Measurements from ENCODE around the gene CHRNB2.
A peak's percentile ranks its signal among the peaks of the same experiment; 100 is the strongest.

Gene CHRNB2, protein sequence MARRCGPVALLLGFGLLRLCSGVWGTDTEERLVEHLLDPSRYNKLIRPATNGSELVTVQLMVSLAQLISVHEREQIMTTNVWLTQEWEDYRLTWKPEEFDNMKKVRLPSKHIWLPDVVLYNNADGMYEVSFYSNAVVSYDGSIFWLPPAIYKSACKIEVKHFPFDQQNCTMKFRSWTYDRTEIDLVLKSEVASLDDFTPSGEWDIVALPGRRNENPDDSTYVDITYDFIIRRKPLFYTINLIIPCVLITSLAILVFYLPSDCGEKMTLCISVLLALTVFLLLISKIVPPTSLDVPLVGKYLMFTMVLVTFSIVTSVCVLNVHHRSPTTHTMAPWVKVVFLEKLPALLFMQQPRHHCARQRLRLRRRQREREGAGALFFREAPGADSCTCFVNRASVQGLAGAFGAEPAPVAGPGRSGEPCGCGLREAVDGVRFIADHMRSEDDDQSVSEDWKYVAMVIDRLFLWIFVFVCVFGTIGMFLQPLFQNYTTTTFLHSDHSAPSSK

DNA sequence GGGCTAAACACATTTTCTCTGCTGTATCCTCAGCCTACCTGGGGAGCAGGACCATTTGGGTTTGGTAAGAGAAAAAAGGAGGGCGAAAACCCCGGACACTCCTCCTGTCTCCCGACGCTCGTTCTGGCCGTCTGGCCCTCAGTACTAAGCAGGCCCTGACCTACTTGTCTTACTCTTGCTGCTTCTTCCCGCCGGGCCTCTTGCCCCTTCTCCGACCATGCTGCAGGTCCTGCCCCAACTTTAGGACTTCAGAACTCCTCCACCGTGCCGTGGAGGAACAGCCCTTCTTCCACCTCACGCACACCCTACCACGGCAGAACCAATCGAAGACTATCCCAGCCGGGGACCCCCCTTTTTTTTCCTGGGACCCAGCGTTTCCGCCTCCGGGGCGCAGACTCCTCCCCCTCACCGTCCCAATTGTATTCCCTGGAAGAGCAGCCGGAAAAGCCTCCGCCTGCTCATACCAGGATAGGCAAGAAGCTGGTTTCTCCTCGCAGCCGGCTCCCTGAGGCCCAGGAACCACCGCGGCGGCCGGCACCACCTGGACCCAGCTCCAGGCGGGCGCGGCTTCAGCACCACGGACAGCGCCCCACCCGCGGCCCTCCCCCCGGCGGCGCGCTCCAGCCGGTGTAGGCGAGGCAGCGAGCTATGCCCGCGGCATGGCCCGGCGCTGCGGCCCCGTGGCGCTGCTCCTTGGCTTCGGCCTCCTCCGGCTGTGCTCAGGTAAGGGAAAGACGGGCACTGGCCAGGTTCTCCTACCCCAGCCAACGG lies at the start of gene CHRNB2:
Gene CHRNB2, plus strand, starts transcription at position 393 of the 771 bp plus-strand sequence. Its CDS starts 267 bp downstream, at position 660.
- peak within 1 kb of the TSS; percentile 75 to 80 (median 77) for H3K4me3 Mint-ChIP-seq
- no peaks in the 10 kb centered on the region for H3K36me3 Mint-ChIP-seq (ENCODE audit: low read depth)
- H3K9me3 Mint-ChIP-seq: no peaks in the 10 kb centered on the region
- H3K27me3 Mint-ChIP-seq (ENCODE audit: low read depth): peaks cover 81% of the 10 kb centered on the region
- H3K4me1 Mint-ChIP-seq: peaks cover 9% of the 10 kb centered on the region
- no peak within 1 kb of the TSS for H3K27ac Mint-ChIP-seq
- TF ChIP-seq, protein P1, sequence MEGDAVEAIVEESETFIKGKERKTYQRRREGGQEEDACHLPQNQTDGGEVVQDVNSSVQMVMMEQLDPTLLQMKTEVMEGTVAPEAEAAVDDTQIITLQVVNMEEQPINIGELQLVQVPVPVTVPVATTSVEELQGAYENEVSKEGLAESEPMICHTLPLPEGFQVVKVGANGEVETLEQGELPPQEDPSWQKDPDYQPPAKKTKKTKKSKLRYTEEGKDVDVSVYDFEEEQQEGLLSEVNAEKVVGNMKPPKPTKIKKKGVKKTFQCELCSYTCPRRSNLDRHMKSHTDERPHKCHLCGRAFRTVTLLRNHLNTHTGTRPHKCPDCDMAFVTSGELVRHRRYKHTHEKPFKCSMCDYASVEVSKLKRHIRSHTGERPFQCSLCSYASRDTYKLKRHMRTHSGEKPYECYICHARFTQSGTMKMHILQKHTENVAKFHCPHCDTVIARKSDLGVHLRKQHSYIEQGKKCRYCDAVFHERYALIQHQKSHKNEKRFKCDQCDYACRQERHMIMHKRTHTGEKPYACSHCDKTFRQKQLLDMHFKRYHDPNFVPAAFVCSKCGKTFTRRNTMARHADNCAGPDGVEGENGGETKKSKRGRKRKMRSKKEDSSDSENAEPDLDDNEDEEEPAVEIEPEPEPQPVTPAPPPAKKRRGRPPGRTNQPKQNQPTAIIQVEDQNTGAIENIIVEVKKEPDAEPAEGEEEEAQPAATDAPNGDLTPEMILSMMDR (IDR thresholded peaks at IDR 0.05; ENCODE audit: unreplicated experiment in 3 of 3): no peak

DNA sequence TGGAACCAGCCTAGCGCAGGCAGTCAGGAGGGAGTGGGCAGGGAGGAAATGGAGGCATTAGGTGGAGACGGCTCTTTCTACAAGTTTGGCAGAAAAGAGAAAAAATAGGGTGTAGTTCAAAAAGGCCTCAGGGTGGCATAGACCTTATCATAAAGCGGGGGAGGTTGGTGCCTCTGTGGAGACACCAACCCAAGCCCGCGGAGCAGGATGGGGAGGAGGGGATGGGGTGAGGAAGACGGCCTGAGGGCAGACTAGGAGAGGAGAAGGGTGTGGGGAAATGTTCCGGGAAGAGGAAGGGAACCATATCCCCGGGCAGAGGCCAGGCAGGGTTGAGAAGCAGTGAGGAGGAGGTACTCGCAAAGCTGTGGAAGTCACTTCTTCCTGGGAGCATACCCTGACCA lies 48.0 kb upstream of the CHRNB2 start:
- H3K9me3 Mint-ChIP-seq: no peaks in the 10 kb centered on the region
- no peak overlapping the region for H3K27ac Mint-ChIP-seq
- peaks cover 5% of the 10 kb centered on the region for H3K4me1 Mint-ChIP-seq
- H3K36me3 Mint-ChIP-seq (ENCODE audit: low read depth): no peaks in the 10 kb centered on the region
- H3K4me3 Mint-ChIP-seq: no peak overlapping the region
- H3K27me3 Mint-ChIP-seq (ENCODE audit: low read depth): peaks cover 27% of the 10 kb centered on the region
- TF ChIP-seq, protein P1 (IDR thresholded peaks at IDR 0.05; ENCODE audit: unreplicated experiment in 3 of 3): no peak

DNA sequence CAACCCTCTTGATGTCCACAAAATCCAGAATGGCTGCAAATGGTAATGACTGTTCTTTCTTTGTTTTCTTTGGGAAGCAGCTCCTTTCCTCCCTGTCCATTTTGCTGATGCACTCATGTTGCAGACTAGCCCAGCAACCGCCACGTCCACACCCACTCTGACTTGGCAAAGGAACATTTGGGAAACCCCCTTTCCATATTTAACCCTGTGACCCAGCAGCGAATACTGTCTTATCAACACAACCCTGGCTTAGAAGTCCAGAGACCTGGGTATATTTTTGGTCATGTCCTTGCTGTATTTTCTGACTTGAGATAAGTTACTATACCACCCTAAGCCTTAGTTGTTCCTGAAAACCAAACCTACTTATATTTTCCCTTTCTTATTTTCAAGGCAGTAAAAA lies 47.2 kb upstream of the CHRNB2 start:
- peak overlapping the region in 1 of 3 experiments; percentile 76 for H3K27ac Mint-ChIP-seq
- no peak overlapping the region for H3K4me3 Mint-ChIP-seq
- peaks cover 5% of the 10 kb centered on the region for H3K4me1 Mint-ChIP-seq
- H3K27me3 Mint-ChIP-seq (ENCODE audit: low read depth): peaks cover 22% of the 10 kb centered on the region
- TF ChIP-seq, protein P1 (IDR thresholded peaks at IDR 0.05; ENCODE audit: unreplicated experiment in 3 of 3): no peak
- H3K9me3 Mint-ChIP-seq: no peaks in the 10 kb centered on the region
- no peaks in the 10 kb centered on the region for H3K36me3 Mint-ChIP-seq (ENCODE audit: low read depth)

DNA sequence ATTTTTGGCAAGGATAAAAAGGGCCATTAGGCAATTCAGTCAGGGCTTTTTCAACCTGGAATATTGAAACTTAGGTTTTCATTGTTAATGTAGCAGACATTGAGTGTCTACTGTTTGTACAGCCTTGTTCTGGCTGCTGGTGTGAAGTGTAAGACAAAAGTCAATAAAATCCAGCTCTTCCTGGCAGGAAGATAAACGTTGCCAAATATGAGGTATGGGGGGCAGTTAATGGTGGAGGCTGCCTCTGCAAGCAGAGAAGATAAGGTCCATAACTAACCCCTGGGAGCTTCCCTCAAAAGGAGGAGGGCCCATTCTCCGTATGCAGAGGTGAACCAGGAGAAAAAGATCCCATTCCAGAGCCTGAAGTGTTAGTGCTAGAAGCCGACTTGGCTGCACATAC lies 45.9 kb upstream of the CHRNB2 start:
- Mint-ChIP-seq H3K4me1 (peaks cover 5% of the 10 kb centered on the region), H3K27me3 (ENCODE audit: low read depth) (peaks cover 11% of the 10 kb centered on the region), H3K27ac (no peak overlapping the region), H3K36me3 (ENCODE audit: low read depth) (no peaks in the 10 kb centered on the region), H3K4me3 (no peak overlapping the region), H3K9me3 (no peaks in the 10 kb centered on the region)
- TF ChIP-seq, protein P1 (IDR thresholded peaks at IDR 0.05; ENCODE audit: unreplicated experiment in 3 of 3): no peak

DNA sequence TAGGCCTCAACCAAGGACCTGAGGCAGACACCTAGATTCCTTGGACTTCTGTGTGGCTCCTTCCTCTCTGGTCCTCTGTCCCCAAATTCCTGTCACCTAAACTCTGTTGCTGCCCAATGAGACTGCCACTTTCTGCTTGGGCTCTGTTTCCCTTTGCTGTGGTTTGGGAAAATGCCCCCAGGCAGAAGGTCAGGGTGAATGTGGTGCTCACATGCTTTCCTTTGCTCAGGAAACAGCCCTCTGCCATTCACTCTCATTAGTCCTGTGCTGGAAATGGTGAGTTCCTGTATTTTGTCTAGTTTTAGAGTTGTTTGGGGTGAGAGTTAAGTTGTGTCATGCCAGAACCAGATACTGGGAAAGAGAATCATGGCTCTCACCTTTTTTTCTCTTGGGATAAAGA lies 42.7 kb upstream of the CHRNB2 start:
- Mint-ChIP-seq H3K4me3 (no peak overlapping the region), H3K27me3 (ENCODE audit: low read depth) (peaks cover 4% of the 10 kb centered on the region), H3K27ac (no peak overlapping the region), H3K36me3 (ENCODE audit: low read depth) (no peaks in the 10 kb centered on the region), H3K4me1 (peaks cover 5% of the 10 kb centered on the region), H3K9me3 (no peaks in the 10 kb centered on the region)
- TF ChIP-seq, protein P1 (IDR thresholded peaks at IDR 0.05; ENCODE audit: unreplicated experiment in 3 of 3): no peak

All from nephron (organoid).